Measurements from ENCODE around the gene ALG1. TPM values are rescaled to one million over a fixed set of nuclear protein-coding genes. Genes with fewer than 3 reads are reported as not detected.

The ALG1 gene
- total and polyA plus RNA-seq, 2 of the 13 experiments (the other 11 are each of a cell fraction or from before 2014, with no cell fraction given): 43.3 to 75.6 TPM

- no peak for TF ChIP-seq MAZ (IDR thresholded peaks at IDR 0.05; ENCODE audit: borderline replicate concordance, low read depth, low read length)
- TF ChIP-seq MAZ (CRISPR knock-in tag; IDR thresholded peaks at IDR 0.05; ENCODE audit: low read depth): 0 out of 2 replicates have a peak, but pooled peaks have one; percentile 16
- TF ChIP-seq ZMYM3 (CRISPR knock-in tag; IDR thresholded peaks at IDR 0.05): no peak
- TF ChIP-seq ZNF776 (CRISPR knock-in tag; IDR thresholded peaks at IDR 0.05): no peak
- TF ChIP-seq ZNF235 (CRISPR knock-in tag; IDR thresholded peaks at IDR 0.05; ENCODE audit: borderline replicate concordance): no peak; the same call in 1 of the 2 replicates
- TF ChIP-seq HOXA7 (CRISPR knock-in tag; IDR thresholded peaks at IDR 0.05): no peak
- no peak for TF ChIP-seq CENPX (CRISPR knock-in tag; IDR thresholded peaks at IDR 0.05)
- TF ChIP-seq ZNF883 (CRISPR knock-in tag; IDR thresholded peaks at IDR 0.05; ENCODE audit: not compliant biosample characterization): no peak
- TF ChIP-seq ZNF687 (CRISPR knock-in tag; IDR thresholded peaks at IDR 0.05): peak; percentile 64
- 0 out of 2 replicates have a peak, but pooled peaks have one; percentile 14 for TF ChIP-seq TFDP2 (CRISPR knock-in tag; IDR thresholded peaks at IDR 0.05)
- TF ChIP-seq RORA (CRISPR knock-in tag; IDR thresholded peaks at IDR 0.05): no peak
- TF ChIP-seq ZFYVE20 (CRISPR knock-in tag; IDR thresholded peaks at IDR 0.05; ENCODE audit: borderline replicate concordance, low read depth): no peak
- TF ChIP-seq GFI1 (CRISPR knock-in tag; IDR thresholded peaks at IDR 0.05; ENCODE audit: borderline replicate concordance): no peak
- TF ChIP-seq DNMT3B (CRISPR knock-in tag; conservative IDR thresholded peaks at IDR 0.05): no peak
- peak; percentile 47; the same call in 1 of the 2 replicates for TF ChIP-seq YEATS4 (CRISPR knock-in tag; IDR thresholded peaks at IDR 0.05; ENCODE audit: borderline replicate concordance)
- peak; percentile 7; the same call in 1 of the 2 replicates for TF ChIP-seq PITX1 (CRISPR knock-in tag; IDR thresholded peaks at IDR 0.05)
- 0 out of 2 replicates have a peak, but pooled peaks have one; percentile 24 for TF ChIP-seq ZNF354B (CRISPR knock-in tag; IDR thresholded peaks at IDR 0.05)
- no peak for TF ChIP-seq ZNF737 (CRISPR knock-in tag; IDR thresholded peaks at IDR 0.05; ENCODE audit: borderline replicate concordance)
- TF ChIP-seq PCBP1 (IDR thresholded peaks at IDR 0.05; ENCODE audit: borderline replicate concordance, low read depth, low read length): no peak
- no peak for TF ChIP-seq FOXP1 (IDR thresholded peaks at IDR 0.05)
- no peak for TF ChIP-seq FOXP1 (CRISPR knock-in tag; IDR thresholded peaks at IDR 0.05)
- TF ChIP-seq ZNF547 (CRISPR knock-in tag; IDR thresholded peaks at IDR 0.05): no peak
- no peak for TF ChIP-seq JARID2 (CRISPR knock-in tag; IDR thresholded peaks at IDR 0.05; ENCODE audit: insufficient replicate concordance)
- no peak for TF ChIP-seq ZNF639 (CRISPR knock-in tag; conservative IDR thresholded peaks at IDR 0.05)
Measured at GRCh38 chr16:5036228-5037156, 35.2 kb upstream of the ALG1 start (continued).
